ENCODE measurements around the gene RSPH9.

RSPH9 gene

GRCh38 chr6:43710576-43710975, 65.7 kb downstream of the RSPH9 start:
- no peak for DNase-seq (ENCODE audit: low spot score)

- no peak for DNase-seq (ENCODE audit: low spot score)
These were observed 67.7 kb downstream of the RSPH9 start for GRCh38 chr6:43712579-43712978.

- DNase-seq (ENCODE audit: low spot score) = no peak
These were observed 68.9 kb downstream of the RSPH9 start for GRCh38 chr6:43713643-43714310.

DNA sequence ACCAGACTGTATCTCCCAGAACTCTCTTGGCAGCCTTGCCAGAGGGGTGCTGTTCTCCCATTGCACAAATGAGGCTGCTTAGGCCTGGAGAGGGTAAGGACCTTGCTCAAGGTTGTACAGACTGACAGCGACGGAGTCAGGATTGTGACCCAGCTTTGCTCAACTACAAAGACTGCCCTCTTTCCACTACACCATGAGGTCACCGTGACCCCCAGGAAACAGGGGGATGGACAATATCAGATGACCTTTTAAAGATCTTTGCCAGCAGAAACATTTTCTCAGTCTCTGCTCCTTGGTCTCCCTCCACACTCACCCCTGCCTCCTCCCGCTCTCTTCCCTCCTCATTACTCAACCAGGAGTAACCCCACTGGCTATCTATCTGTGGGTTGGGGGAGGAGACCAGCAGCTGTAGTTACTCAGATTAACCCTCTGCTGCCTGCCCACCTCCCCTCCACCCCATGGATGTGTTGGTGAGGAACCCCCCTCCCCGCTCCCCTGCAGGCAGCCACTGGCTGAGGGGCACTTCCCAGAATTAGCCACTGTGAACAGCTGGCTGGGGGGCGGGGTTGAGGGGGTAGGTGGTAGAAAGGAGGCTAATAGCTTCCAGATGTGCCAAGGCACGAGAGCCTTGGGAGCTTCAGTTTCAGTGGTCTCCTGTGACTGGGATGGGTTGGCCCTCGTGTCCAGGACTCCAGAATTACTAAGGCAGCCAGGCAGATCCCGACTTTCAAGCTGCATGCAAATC, 69.6 kb downstream of the RSPH9 start:
- no peak for DNase-seq (ENCODE audit: low spot score)

- no peak for DNase-seq (ENCODE audit: low spot score)
These were observed 70.4 kb downstream of the RSPH9 start for GRCh38 chr6:43715056-43715788.

- no peak for DNase-seq (ENCODE audit: low spot score)
These were observed 71.3 kb downstream of the RSPH9 start for GRCh38 chr6:43716099-43716498.

DNA sequence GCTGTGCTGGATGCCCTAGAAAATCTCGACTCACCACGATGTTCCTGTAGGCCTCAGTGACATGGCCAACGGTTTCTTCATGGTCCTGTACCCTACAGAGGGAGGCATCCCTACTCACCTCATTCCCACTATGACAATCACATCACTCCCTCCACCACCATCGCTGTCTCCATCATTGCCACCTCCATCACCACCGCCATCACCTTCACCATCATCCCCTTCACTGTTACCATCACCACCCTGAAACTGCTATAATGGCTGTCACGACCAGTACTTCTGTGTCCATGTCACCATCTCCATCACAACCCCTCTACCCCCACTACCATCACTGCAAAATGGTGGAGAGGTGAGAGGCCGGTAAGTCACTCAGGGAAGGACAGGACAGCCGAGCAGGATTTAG, 72.6 kb downstream of the RSPH9 start:
- no peak for DNase-seq (ENCODE audit: low spot score)

DNA sequence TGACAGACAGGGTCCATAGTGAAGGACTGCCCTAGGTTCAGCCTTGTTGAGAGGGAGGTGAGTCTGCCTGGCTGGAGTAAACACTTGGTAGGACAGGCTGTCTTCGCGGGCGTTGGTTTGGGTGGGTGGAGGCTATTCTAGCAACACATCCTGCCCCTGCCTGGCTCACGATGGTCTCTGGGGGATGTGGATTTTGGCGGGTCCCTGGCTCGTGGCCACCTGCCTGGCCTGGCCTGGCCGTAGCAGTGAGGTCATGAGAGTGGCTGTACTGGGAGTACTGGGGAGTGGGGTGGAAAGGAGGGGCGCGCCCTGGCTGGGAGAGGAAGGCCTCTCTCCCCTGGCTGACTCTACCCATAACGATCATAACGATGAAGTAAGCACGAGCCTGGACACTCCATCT, 73.0 kb downstream of the RSPH9 start:
- no peak for DNase-seq (ENCODE audit: low spot score)

DNA sequence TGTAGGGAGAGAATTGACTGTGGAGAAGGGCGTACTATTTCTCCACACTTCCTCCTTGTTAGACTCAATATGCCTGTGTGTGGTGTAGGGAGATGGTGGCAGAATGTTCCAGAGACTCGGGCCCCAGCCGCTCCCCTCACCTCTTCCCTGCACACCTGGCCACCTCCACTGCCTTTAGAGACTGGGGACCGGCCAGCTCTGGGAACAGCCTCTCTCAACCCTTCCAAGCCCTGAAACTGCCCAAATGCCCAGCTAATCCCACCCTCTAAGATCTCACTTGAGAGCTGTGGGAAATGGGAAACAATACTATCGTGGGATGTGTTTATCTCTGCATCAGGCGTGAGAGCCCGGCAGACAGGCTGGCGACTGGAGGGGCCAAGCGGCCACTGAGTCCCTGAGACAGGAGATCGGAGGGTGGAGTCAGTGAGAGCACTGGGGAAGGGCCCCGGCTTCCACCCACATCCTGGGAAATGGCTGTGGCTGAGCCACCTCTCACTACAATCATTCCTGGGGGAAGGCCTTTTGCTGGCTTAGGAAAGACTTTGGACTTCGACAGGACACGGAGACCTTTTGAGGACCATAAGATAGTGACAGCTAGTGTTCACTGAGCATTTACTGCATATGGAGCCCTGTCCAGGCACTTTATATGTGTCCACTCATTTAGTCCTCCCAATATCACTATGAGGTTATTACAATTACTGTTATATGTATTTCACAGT, 73.7 kb downstream of the RSPH9 start:
- no peak for DNase-seq (ENCODE audit: low spot score)

GRCh38 chr6:43719511-43719910, 74.7 kb downstream of the RSPH9 start:
- DNase-seq (ENCODE audit: low spot score) = no peak

DNA sequence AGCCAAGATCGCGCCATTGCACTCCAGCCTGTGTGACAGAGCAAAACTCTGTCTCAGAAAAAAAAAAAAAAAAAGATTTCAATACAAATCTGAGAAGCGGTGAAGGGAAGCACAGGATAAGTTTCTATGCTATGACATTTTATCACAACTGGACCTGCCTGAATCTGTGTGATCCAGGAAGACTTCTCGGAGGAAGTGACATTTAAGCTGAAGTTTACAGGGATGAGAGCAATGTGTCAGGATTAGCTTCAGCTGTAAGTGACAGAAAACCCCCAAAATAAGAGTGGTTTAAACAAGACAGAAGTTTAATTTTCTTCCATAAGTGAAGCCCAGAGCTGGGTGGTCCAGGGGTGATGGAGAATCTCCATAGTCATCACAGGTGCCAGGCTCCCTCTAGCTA, 76.2 kb downstream of the RSPH9 start:
- DNase-seq (ENCODE audit: low spot score) = no peak
